ENCODE measurements around the gene SPEN. TPM values are rescaled to one million over a fixed set of nuclear protein-coding genes. Genes with fewer than 3 reads are reported as not detected.

SPEN gene
- total and polyA plus RNA-seq, 2 of the 13 experiments (the other 11 are each of a cell fraction or from before 2014, with no cell fraction given) = 4.8 to 14.0 TPM

DNA sequence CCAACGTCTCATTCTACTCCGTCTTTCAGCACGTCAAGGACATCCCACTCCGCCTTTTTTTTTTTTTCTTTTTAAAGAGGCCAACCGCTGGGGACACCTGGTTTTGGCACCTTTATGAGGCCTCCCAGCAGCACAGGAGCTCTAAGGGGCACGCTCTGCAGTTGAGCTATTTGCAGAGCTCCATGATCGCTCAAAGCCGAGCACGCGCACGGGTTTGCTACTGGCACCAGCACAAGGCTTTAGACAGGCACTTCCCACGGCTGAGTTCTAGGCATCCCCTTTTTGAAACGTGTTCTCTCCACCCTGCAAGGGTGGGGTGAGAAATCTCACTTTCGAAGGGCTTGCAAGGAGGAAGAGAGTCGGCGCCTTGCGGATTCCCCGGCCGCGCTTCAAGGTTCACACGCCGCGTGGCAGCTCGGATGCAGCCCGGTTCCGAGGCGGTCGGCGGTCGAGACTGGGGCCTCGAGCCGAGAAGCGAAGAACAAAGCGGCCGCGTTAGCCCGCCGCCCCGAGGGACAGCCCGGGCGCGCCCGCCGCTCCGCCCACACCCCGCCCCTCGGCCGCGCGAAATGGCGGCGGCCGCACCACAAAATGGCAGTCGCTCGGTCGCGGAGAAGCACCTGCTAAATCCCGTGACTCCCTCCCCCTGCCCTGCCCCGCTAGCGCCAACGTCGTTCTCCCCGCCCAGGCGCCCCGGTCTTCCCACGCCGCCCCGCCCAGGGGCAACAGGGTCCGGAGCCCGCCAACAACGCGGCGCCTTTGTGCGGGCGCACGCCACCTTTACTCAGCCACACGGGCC, 12.9 kb upstream of the SPEN start (continued):
- TF ChIP-seq PBX2 (CRISPR knock-in tag; IDR thresholded peaks at IDR 0.05) (no peak), ZNF782 (CRISPR knock-in tag; IDR thresholded peaks at IDR 0.05; ENCODE audit: borderline replicate concordance) (no peak; the same call in 1 of the 2 replicates), KLF16 (CRISPR knock-in tag; IDR thresholded peaks at IDR 0.05) (peak in 1 of 2 experiments; percentile 78; a peak in 1 of 4 replicates), HCFC1 (IDR thresholded peaks at IDR 0.05; ENCODE audit: low read depth, low read length) (no peak), FUBP1 (CRISPR knock-in tag; IDR thresholded peaks at IDR 0.05; ENCODE audit: borderline replicate concordance) (no peak), SATB2 (CRISPR knock-in tag; IDR thresholded peaks at IDR 0.05) (no peak), SMARCE1 (IDR thresholded peaks at IDR 0.05; ENCODE audit: borderline replicate concordance) (no peak), HMG20A (CRISPR knock-in tag; IDR thresholded peaks at IDR 0.05; ENCODE audit: borderline replicate concordance) (no peak), ZBTB33 (CRISPR knock-in tag; IDR thresholded peaks at IDR 0.05) (no peak), SNAPC2 (CRISPR knock-in tag; IDR thresholded peaks at IDR 0.05) (peak; percentile 24; the same call in 1 of the 2 replicates), PRPF4 (IDR thresholded peaks at IDR 0.05; ENCODE audit: low read depth, low read length, poor library complexity, severe bottlenecking) (no peak), IKZF5 (CRISPR knock-in tag; IDR thresholded peaks at IDR 0.05) (peak; percentile 56; the same call in 1 of the 2 replicates)
- TF ChIP-seq, protein P1, sequence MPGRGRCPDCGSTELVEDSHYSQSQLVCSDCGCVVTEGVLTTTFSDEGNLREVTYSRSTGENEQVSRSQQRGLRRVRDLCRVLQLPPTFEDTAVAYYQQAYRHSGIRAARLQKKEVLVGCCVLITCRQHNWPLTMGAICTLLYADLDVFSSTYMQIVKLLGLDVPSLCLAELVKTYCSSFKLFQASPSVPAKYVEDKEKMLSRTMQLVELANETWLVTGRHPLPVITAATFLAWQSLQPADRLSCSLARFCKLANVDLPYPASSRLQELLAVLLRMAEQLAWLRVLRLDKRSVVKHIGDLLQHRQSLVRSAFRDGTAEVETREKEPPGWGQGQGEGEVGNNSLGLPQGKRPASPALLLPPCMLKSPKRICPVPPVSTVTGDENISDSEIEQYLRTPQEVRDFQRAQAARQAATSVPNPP (CRISPR knock-in tag; IDR thresholded peaks at IDR 0.05) = peak; percentile 96; the same call in 1 of the 2 replicates
- TF ChIP-seq, protein P2, sequence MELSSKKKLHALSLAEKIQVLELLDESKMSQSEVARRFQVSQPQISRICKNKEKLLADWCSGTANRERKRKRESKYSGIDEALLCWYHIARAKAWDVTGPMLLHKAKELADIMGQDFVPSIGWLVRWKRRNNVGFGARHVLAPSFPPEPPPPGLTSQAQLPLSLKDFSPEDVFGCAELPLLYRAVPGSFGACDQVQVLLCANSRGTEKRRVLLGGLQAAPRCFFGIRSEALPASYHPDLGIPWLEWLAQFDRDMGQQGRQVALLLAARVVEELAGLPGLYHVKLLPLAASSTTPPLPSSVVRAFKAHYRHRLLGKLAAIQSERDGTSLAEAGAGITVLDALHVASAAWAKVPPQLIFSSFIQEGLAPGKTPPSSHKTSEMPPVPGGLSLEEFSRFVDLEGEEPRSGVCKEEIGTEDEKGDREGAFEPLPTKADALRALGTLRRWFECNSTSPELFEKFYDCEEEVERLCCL (CRISPR knock-in tag; IDR thresholded peaks at IDR 0.05; ENCODE audit: borderline replicate concordance) = no peak
- TF ChIP-seq, protein P3, sequence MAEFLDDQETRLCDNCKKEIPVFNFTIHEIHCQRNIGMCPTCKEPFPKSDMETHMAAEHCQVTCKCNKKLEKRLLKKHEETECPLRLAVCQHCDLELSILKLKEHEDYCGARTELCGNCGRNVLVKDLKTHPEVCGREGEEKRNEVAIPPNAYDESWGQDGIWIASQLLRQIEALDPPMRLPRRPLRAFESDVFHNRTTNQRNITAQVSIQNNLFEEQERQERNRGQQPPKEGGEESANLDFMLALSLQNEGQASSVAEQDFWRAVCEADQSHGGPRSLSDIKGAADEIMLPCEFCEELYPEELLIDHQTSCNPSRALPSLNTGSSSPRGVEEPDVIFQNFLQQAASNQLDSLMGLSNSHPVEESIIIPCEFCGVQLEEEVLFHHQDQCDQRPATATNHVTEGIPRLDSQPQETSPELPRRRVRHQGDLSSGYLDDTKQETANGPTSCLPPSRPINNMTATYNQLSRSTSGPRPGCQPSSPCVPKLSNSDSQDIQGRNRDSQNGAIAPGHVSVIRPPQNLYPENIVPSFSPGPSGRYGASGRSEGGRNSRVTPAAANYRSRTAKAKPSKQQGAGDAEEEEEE (CRISPR knock-in tag; IDR thresholded peaks at IDR 0.05; ENCODE audit: borderline replicate concordance) = no peak
